ENCODE results near the gene CXCR6.

GRCh38 chr3:45979378-45979777 lies 36.1 kb downstream of the CXCR6 start:
- TF ChIP-seq POLR2A (IDR thresholded peaks at IDR 0.05; ENCODE audit: low read length) = no peak
- no peak for TF ChIP-seq GATA1 (IDR thresholded peaks at IDR 0.05; ENCODE audit: low read depth, low read length)
